ENCODE measurements around the gene STARD8. TPM values are rescaled to one million over a fixed set of nuclear protein-coding genes. Genes with fewer than 3 reads are reported as not detected.
"Not testable (repeated sequence)": the region's sequence is repeated elsewhere in the genome, so short reads cannot be mapped to it uniquely, and the experiment has no call there.

Gene STARD8
- 0.05 and 0.11 TPM in 2 replicates for total RNA-seq

- CTCF ChIA-PET, result no interaction called here
- H3K36me3 Mint-ChIP-seq (ENCODE audit: low read depth), result no peaks in the 10 kb centered on the region
Observed at GRCh38 chrX:68647156-68647957, at the start of gene STARD8. STARD8 (plus strand) TSS chrX:68647666; CDS start chrX:68647883, 217 bp downstream.

GRCh38 chrX:68598841-68599240 lies 48.6 kb upstream of the STARD8 start:
- intact Hi-C loops (cut with micrococcal nuclease), result no loop called here
- TF ChIP-seq, protein P1, sequence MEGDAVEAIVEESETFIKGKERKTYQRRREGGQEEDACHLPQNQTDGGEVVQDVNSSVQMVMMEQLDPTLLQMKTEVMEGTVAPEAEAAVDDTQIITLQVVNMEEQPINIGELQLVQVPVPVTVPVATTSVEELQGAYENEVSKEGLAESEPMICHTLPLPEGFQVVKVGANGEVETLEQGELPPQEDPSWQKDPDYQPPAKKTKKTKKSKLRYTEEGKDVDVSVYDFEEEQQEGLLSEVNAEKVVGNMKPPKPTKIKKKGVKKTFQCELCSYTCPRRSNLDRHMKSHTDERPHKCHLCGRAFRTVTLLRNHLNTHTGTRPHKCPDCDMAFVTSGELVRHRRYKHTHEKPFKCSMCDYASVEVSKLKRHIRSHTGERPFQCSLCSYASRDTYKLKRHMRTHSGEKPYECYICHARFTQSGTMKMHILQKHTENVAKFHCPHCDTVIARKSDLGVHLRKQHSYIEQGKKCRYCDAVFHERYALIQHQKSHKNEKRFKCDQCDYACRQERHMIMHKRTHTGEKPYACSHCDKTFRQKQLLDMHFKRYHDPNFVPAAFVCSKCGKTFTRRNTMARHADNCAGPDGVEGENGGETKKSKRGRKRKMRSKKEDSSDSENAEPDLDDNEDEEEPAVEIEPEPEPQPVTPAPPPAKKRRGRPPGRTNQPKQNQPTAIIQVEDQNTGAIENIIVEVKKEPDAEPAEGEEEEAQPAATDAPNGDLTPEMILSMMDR (IDR thresholded peaks at IDR 0.05), result no peak
- Mint-ChIP-seq H3K36me3 (ENCODE audit: low read depth) (no peaks in the 10 kb centered on the region), H3K4me1 (no peaks in the 10 kb centered on the region), H3K27ac (no peak overlapping the region), H3K9me3 (peaks cover 20% of the 10 kb centered on the region), H3K4me3 (no peak overlapping the region), H3K27me3 (no peaks in the 10 kb centered on the region)
- ChIA-PET CTCF (no interaction called here), POLR2A (no interaction called here)
- ATAC-seq (ENCODE audit: low read depth) (no peak), DNase-seq (no peak)

More at GRCh38 chrX:68647156-68647957, at the start of gene STARD8:
- no peak within 1 kb of the TSS for H3K4me3 Mint-ChIP-seq
- H3K27me3 Mint-ChIP-seq, result peaks cover 2% of the 10 kb centered on the region
- intact Hi-C loops (cut with micrococcal nuclease), result no loop called here
- H3K9me3 Mint-ChIP-seq, result no peaks in the 10 kb centered on the region
- no peak for DNase-seq
- H3K4me1 Mint-ChIP-seq, result no peaks in the 10 kb centered on the region
- POLR2A ChIA-PET, result no interaction called here
- TF ChIP-seq, protein P1 (IDR thresholded peaks at IDR 0.05), result no peak
- no peak within 1 kb of the TSS for H3K27ac Mint-ChIP-seq
- ATAC-seq (ENCODE audit: low read depth), result no peak

GRCh38 chrX:68599256-68600152 lies 48.0 kb upstream of the STARD8 start:
- Mint-ChIP-seq H3K27me3 (no peaks in the 10 kb centered on the region), H3K27ac (no peak overlapping the region), H3K9me3 (peaks cover 13% of the 10 kb centered on the region), H3K36me3 (ENCODE audit: low read depth) (no peaks in the 10 kb centered on the region), H3K4me3 (no peak overlapping the region), H3K4me1 (no peaks in the 10 kb centered on the region)
- DNase-seq, result no peak
- ATAC-seq (ENCODE audit: low read depth), result no peak
- TF ChIP-seq, protein P1 (IDR thresholded peaks at IDR 0.05), result no peak
- intact Hi-C loops (cut with micrococcal nuclease), result no loop called here
- ChIA-PET CTCF (no interaction called here), POLR2A (no interaction called here)

DNA sequence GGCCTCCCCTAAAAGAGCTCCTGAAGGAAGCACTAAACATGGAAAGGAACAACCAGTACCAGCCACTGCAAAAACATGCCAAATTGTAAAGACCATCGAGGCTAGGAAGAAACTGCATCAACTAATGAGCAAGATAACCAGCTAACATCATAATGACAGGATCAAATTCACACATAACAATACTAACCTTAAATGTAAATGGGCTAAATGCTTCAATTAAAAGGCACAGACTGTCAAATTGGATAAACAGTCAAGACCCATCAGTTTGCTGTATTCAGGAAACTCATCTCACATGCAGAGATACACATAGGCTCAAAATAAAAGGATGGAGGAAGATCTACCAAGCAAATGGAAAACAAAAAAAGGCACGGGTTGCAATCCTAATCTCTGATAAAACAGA lies 43.2 kb upstream of the STARD8 start:
- not testable (repeated sequence) for H3K9me3 Mint-ChIP-seq; ATAC-seq (ENCODE audit: low read depth)

GRCh38 chrX:68614733-68615132 lies 32.7 kb upstream of the STARD8 start:
- H3K27ac Mint-ChIP-seq; H3K27me3 Mint-ChIP-seq; H3K4me3 Mint-ChIP-seq; ATAC-seq (ENCODE audit: low read depth); H3K36me3 Mint-ChIP-seq (ENCODE audit: low read depth); H3K9me3 Mint-ChIP-seq; H3K4me1 Mint-ChIP-seq; DNase-seq; CTCF ChIA-PET; POLR2A ChIA-PET; intact Hi-C loops (cut with micrococcal nuclease): not testable (repeated sequence)

More for the DNA sequence above, 43.2 kb upstream of the STARD8 start:
- CTCF ChIA-PET; DNase-seq; H3K4me3 Mint-ChIP-seq; POLR2A ChIA-PET; H3K4me1 Mint-ChIP-seq; H3K36me3 Mint-ChIP-seq (ENCODE audit: low read depth); intact Hi-C loops (cut with micrococcal nuclease); H3K27me3 Mint-ChIP-seq; H3K27ac Mint-ChIP-seq: not testable (repeated sequence)

GRCh38 chrX:68627986-68628385 lies 19.5 kb upstream of the STARD8 start:
- intact Hi-C loops (cut with micrococcal nuclease), result no loop called here
- Mint-ChIP-seq H3K4me3 (no peak overlapping the region), H3K36me3 (ENCODE audit: low read depth) (no peaks in the 10 kb centered on the region), H3K27me3 (peaks cover 2% of the 10 kb centered on the region), H3K4me1 (no peaks in the 10 kb centered on the region), H3K9me3 (no peaks in the 10 kb centered on the region), H3K27ac (no peak overlapping the region)
- TF ChIP-seq, protein P1 (IDR thresholded peaks at IDR 0.05), result no peak
- ChIA-PET CTCF (no interaction called here), POLR2A (no interaction called here)
- no peak for ATAC-seq (ENCODE audit: low read depth)
- DNase-seq, result no peak

DNA sequence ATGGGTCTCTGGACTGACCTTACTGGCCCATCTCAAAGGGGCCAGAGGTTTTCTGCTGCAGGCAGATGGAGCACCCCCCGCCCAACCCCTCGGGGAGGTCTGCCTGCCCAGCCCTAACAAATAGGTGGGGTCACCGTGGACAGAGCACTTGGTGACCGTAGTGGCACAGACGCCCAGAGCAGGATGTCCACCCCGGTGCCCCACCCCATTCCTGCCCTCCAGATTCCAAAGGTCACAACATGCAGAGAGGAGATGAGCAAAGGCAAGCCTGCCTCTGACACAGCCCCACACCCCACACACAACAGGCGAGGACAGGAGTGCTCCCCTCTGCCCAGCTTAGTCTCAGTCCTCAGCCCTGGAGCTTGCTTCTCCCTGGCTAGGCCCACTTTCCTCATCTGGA lies 17.5 kb upstream of the STARD8 start:
- ATAC-seq (ENCODE audit: low read depth); DNase-seq; H3K27me3 Mint-ChIP-seq; H3K27ac Mint-ChIP-seq; CTCF ChIA-PET; POLR2A ChIA-PET; H3K36me3 Mint-ChIP-seq (ENCODE audit: low read depth); H3K4me1 Mint-ChIP-seq; intact Hi-C loops (cut with micrococcal nuclease); H3K9me3 Mint-ChIP-seq; H3K4me3 Mint-ChIP-seq: not testable (repeated sequence)

Data from activated B cell treated with CpG ODN at 0.5 μM for 24 hours (primary cell).